Duodenal mucosa (tissue), 2 donors: Measurements from ENCODE around the gene VTCN1.
"Not testable (repeated sequence)": the region's sequence is repeated elsewhere in the genome, so short reads cannot be mapped to it uniquely, and the experiment has no call there.

Experiments used
- H3K27ac ChIP-seq: one replicate; pipeline ENCODE4 v1.7.0; 2013; ENCODE audit warnings: low read depth, low read length
- H3K27me3 ChIP-seq, 2 donors: one replicate each; pipeline ENCODE4 v1.7.0; 2013; ENCODE audit warnings: low read length in 2 of 2, control low read depth in 1 of 2; ENCODE audit not compliant: insufficient read depth in 2 of 2, control insufficient read depth in 1 of 2
- H3K36me3 ChIP-seq, 2 donors: one replicate each; pipeline ENCODE4 v1.7.0; 2013; ENCODE audit warnings: low read length in 2 of 2, control low read depth in 1 of 2; ENCODE audit not compliant: insufficient read depth in 2 of 2, control insufficient read depth in 1 of 2
- H3K4me1 ChIP-seq, 2 donors: one replicate each; pipeline ENCODE4 v1.7.0; 2013; ENCODE audit warnings: low read length in 2 of 2, control low read depth in 1 of 2; ENCODE audit not compliant: insufficient read depth in 2 of 2, control insufficient read depth in 1 of 2
- H3K4me3 ChIP-seq, 2 donors: one replicate each; pipeline ENCODE4 v1.7.0; 2013; ENCODE audit warnings: low read length in 2 of 2, low read depth in 1 of 2
- H3K9ac ChIP-seq, 2 donors: one replicate each; pipeline ENCODE4 v1.7.0; 2013; ENCODE audit warnings: low read length in 2 of 2, low read depth in 1 of 2
- H3K9me3 ChIP-seq, 2 donors: one replicate each; pipeline ENCODE4 v1.7.0; 2013; ENCODE audit warnings: low read length in 2 of 2, control low read depth in 1 of 2; ENCODE audit not compliant: control insufficient read depth in 1 of 2

VTCN1 gene

DNA sequence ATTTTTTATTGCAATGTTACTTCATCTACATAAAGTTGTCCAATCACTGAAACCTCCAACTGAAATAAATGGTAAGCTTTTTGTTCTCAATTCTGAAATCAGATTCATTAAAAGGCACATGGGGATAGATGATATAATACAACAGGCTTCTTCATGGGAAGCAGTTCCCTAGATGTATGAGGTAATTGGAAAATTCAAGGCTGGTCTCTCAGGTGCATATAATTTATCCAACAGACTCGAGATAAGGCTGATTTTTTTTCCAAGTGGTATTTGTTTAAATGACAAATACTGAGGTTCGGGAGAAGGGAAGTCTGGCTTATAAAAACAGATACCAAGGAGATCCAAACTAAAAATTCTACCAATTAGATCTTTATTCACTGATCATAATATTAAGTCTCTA, 103.4 kb downstream of the VTCN1 start:
- H3K27me3 ChIP-seq, result no peaks in the 10 kb centered on the region
- no peak overlapping the region for H3K9ac ChIP-seq
- no peak overlapping the region for H3K4me3 ChIP-seq
- H3K9me3 ChIP-seq, result no peaks in the 10 kb centered on the region
- H3K4me1 ChIP-seq, result no peaks in the 10 kb centered on the region
- H3K27ac ChIP-seq, result no peak overlapping the region
- H3K36me3 ChIP-seq, result peaks cover 8 to 15% of the 10 kb centered on the region in 2 donors

DNA sequence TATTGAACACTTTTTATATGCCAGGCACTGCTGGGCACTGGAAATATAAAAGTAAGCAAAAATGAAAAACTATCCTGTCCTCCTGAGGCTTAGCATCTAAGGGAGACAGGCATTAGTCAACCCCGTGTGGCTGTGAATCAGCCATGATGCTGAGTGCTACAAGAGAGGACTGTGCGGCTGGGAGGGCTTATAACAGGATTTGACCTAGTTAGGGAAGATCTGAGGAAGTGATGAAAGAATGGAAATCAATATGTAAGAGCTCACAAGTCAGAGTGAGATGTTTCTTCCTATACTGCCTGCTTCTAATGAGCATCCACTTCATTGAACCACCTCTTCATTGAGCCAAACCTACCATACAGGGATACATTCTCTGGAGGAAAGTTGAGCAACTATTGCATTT, 104.2 kb downstream of the VTCN1 start:
- Histone ChIP-seq H3K9me3 (no peaks in the 10 kb centered on the region), H3K27me3 (no peaks in the 10 kb centered on the region), H3K4me3 (no peak overlapping the region), H3K36me3 (peaks cover 11 to 20% of the 10 kb centered on the region in 2 donors), H3K9ac (no peak overlapping the region), H3K27ac (no peak overlapping the region), H3K4me1 (no peaks in the 10 kb centered on the region)

DNA sequence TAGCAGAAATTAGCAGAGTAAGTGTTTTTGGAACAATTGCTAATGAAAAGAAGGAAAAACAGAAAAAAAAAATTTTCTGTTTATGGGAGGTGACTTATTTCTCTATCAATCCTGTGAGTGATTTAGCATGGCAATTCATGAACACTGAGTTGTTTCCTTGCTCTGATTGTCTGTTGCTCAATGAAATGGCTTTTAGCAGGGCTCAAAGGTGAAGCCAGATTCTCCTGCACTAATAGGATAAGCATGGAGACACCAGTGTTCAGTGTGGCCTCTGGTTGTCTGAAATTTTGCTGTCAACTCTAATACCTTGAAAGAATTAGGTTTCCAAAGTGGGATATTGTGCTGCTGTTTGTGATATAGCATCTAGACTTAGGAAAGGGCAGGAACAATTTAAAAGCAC, 105.0 kb downstream of the VTCN1 start:
- Histone ChIP-seq H3K9ac (no peak overlapping the region), H3K36me3 (peaks cover 11 to 21% of the 10 kb centered on the region in 2 donors), H3K9me3 (no peaks in the 10 kb centered on the region), H3K4me1 (no peaks in the 10 kb centered on the region), H3K27ac (no peak overlapping the region), H3K4me3 (no peak overlapping the region), H3K27me3 (no peaks in the 10 kb centered on the region)

DNA sequence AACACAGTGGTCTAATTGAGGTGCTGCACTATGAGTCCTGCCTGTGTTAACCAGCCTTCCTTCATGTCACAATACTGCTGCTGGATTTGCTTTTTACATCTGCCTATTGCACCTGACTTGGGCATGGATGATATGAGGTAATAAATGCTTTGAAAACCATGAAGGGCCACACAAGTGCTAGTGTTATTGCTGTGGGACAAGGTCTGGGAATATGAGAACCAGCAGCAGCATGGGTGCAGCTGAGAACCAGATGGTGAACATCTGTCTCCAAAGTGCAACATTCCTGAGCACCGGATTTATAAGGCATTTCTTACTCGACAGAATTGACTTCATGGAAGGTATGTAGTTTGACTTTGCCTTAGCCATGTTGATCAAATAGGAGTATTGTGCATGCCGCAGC, 105.7 kb downstream of the VTCN1 start:
- Histone ChIP-seq H3K4me3 (no peak overlapping the region), H3K9me3 (no peaks in the 10 kb centered on the region), H3K36me3 (peaks cover 11 to 26% of the 10 kb centered on the region in 2 donors), H3K4me1 (no peaks in the 10 kb centered on the region), H3K27ac (no peak overlapping the region), H3K9ac (no peak overlapping the region), H3K27me3 (no peaks in the 10 kb centered on the region)

DNA sequence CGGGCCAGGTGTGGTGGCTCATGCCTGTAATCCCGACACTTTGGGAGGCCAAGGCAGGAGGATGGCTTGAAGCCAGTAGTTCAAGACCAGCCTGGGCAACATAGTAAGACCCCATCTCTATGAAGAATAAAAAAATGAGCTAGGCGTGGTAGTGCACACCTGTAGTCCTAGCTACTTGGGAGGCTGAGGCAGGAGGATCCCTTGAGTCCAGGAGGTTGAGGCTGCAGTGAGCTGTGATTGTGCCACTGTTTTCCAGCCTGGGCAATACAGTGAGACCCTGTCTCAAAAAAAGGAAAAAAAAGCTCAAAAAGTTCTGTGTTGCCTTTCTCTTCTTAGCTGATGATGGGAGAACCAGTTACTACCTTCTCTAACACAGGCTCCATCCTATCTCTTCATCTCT, 108.9 kb downstream of the VTCN1 start:
- H3K27me3 ChIP-seq, H3K9me3 ChIP-seq, H3K27ac ChIP-seq, H3K9ac ChIP-seq, H3K4me3 ChIP-seq: not testable (repeated sequence)
- H3K36me3 ChIP-seq, result peaks cover 19 to 45% of the 10 kb centered on the region in 2 donors
- peaks cover 8 to 11% of the 10 kb centered on the region in 2 donors for H3K4me1 ChIP-seq

DNA sequence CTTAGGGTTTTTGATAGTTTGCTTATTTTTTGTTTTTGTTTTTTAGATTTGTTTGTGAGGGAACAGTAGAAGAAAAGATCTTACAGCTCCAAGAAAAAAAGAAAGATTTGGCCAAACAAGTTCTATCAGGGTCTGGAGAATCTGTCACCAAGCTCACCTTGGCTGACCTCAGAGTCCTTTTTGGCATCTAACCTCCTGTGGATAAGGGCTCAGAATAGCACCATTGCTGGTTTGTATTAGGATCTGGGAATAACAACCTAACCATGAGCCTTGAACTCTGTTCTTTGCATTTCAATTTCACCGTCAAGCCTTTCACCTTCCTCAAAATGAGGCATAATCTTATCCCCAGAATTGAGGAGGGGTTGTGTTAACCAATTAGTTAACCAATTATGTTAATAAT, 109.4 kb downstream of the VTCN1 start:
- Histone ChIP-seq H3K36me3 (peaks cover 19 to 45% of the 10 kb centered on the region in 2 donors), H3K27me3 (no peaks in the 10 kb centered on the region), H3K4me3 (no peak overlapping the region), H3K4me1 (peaks cover 10 to 11% of the 10 kb centered on the region in 2 donors), H3K9me3 (no peaks in the 10 kb centered on the region), H3K27ac (no peak overlapping the region), H3K9ac (no peak overlapping the region)

DNA sequence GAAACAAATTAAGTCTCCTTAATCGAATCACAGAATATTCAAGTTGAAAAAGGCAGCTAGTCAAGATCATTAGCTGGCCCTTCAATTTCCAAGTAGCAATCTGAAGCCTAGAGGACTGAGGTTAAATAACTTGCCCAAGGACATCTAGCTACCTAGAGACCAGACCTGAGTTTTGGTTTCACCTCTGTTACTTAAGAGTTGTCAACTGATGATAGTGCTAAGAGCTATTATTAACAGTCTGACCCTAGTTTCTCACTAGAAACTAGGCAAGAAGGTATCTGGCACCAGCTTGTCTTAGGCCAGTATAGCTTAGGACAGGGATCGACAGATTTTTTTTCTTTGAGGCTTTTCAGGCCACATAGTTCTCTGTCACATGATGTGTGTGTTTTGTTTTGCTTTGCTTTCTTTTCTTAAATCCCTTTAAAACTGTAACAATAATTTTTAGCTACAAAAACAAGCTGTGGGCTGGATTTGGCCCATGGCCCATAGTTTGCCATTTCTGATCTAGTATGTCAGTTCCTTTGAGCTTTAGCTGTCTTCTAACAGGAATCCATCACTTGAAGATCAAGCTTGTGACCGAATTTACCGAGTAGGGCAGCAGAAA, 112.3 kb downstream of the VTCN1 start:
- no peaks in the 10 kb centered on the region for H3K27me3 ChIP-seq
- peaks cover 17 to 34% of the 10 kb centered on the region in 2 donors for H3K4me1 ChIP-seq
- H3K4me3 ChIP-seq, result no peak overlapping the region
- H3K36me3 ChIP-seq, result peaks cover 19 to 42% of the 10 kb centered on the region in 2 donors
- H3K9me3 ChIP-seq, result no peaks in the 10 kb centered on the region
- no peak overlapping the region for H3K9ac ChIP-seq
- H3K27ac ChIP-seq, result no peak overlapping the region

DNA sequence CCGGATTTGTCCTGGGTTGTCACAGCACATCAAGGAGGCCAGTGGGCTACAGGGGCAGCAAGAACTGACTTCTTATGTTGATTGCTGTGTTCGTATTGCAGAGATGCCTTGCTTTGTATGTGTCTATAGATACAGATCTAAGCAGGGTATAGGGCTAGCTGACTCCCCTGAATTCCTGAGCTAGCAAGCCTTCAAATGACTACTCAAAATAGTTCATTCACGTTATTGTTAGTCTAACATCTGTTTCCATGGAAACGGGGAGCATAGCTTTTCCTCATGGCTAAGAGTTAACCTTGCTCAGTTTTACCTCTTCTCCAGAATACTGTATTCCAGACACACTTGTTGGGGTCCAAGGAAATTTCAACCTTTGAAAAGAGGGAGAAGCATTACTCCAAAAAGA, 113.3 kb downstream of the VTCN1 start:
- Histone ChIP-seq H3K27ac (no peak overlapping the region), H3K9ac (no peak overlapping the region), H3K27me3 (no peaks in the 10 kb centered on the region), H3K36me3 (peaks cover 12 to 45% of the 10 kb centered on the region in 2 donors), H3K9me3 (no peaks in the 10 kb centered on the region), H3K4me3 (no peak overlapping the region), H3K4me1 (peaks cover 17 to 38% of the 10 kb centered on the region in 2 donors)

DNA sequence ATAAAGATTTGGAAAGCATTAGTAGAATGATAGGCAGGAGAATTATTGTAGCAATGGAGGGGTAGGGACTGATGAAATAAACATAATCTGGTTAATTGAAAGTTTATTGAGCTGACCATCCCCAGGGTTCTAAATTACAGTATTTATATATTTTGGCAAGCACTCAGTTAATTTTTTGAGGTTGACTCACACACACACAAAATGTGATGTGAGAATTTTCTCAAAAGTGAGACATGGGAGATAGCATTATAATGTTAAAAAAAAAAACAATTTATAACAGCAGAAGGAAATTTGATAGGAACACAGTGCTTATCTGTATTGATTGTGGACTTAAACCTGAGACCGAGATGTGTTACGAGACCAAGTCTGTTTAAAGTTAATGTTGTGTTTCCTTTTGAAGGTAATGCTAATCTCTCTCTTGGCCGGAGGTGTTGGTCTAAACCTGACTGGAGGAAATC, 113.7 kb downstream of the VTCN1 start:
- peaks cover 9 to 42% of the 10 kb centered on the region in 2 donors for H3K36me3 ChIP-seq
- no peaks in the 10 kb centered on the region for H3K9me3 ChIP-seq
- no peak overlapping the region for H3K27ac ChIP-seq
- H3K4me3 ChIP-seq, result no peak overlapping the region
- H3K27me3 ChIP-seq, result no peaks in the 10 kb centered on the region
- H3K4me1 ChIP-seq, result peaks cover 17 to 38% of the 10 kb centered on the region in 2 donors
- no peak overlapping the region for H3K9ac ChIP-seq

DNA sequence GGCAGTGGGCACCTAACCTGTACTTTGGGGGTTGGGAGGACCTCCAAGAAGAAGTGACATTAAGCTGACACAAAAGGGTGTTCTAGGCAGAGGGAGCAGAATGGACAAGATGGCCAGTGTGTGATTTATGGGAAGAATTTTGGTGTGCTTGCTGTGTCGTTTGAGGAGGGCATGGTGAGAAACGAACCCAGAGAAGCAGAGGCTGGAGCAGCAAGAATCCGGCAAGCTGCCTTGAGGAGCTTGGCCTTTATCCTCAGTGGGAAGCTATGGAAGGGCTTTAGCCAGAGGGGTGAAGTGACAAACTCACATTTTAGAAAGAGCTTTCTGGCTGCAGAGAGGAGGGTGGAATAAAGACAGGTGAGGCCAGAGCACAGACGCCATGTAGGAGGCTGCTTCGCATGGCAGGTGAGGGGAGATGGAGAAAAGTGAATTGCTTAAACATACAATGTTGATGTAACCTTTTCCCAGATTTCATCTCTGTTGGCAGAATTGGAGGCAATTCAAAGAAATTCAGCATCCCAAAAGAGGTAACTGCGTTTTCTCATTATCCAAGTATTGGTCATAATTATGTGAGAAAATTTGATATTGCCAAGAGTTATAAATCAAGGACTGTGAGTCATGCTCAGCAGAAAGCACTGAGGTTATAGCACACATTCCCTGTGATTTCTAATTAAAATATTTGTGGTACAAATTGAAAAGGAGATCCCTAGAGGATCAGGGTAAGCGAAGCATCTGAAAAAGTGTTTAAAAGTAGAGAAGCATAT, 115.7 kb downstream of the VTCN1 start:
- H3K27me3 ChIP-seq, result no peaks in the 10 kb centered on the region
- H3K9ac ChIP-seq, result no peak overlapping the region
- no peak overlapping the region for H3K27ac ChIP-seq
- H3K9me3 ChIP-seq, result no peaks in the 10 kb centered on the region
- H3K4me1 ChIP-seq, result peaks cover 17 to 38% of the 10 kb centered on the region in 2 donors
- no peak overlapping the region for H3K4me3 ChIP-seq
- H3K36me3 ChIP-seq, result peaks cover 18 to 44% of the 10 kb centered on the region in 2 donors
